Neuronal stem cell (in vitro differentiated cells): ENCODE results near the gene REELD1.

Experiments
- DNase-seq: peaks from one replicate; pipeline ENCODE4 v3.0.0-alpha.2; 2013; ENCODE audit warnings: low spot score
- H2AFZ ChIP-seq: one replicate; pipeline ENCODE4 v1.6.1; 2013; ENCODE audit warnings: mild to moderate bottlenecking, low read length, inconsistent platforms
- H2AK5ac ChIP-seq: 2 replicates; pipeline ENCODE4 v1.6.1; 2013; ENCODE audit warnings: low read depth, mild to moderate bottlenecking, inconsistent platforms, low read length, moderate library complexity, mixed read lengths
- H2BK120ac ChIP-seq: 2 replicates; pipeline ENCODE4 v1.6.1; 2013; ENCODE audit warnings: low read depth, mild to moderate bottlenecking, inconsistent platforms, low read length, moderate library complexity, mixed read lengths
- H2BK12ac ChIP-seq: one replicate; pipeline ENCODE4 v1.6.1; 2013; ENCODE audit warnings: low read length, inconsistent platforms
- H2BK15ac ChIP-seq: 2 replicates; pipeline ENCODE4 v1.6.1; 2013; ENCODE audit warnings: mild to moderate bottlenecking, low read length, inconsistent platforms, mixed read lengths
- H2BK5ac ChIP-seq: one replicate; pipeline ENCODE4 v1.6.1; 2013; ENCODE audit warnings: inconsistent platforms, mild to moderate bottlenecking, low read length, moderate library complexity
- H3K14ac ChIP-seq: one replicate; pipeline ENCODE4 v1.6.1; 2013; ENCODE audit warnings: low read length, inconsistent platforms
- H3K18ac ChIP-seq: 2 replicates; pipeline ENCODE4 v1.6.1; 2013; ENCODE audit warnings: low read length, inconsistent platforms
- H3K23ac ChIP-seq: 2 replicates; pipeline ENCODE4 v1.6.1; 2013; ENCODE audit warnings: low read depth, mild to moderate bottlenecking, mixed read lengths, low read length, inconsistent platforms; ENCODE audit not compliant: poor library complexity
- H3K27ac ChIP-seq: replicated peaks from 3 replicates; pipeline ENCODE4 v1.5.1; 2013; ENCODE audit warnings: low read length, inconsistent platforms
- H3K27me3 ChIP-seq, 3 experiments: 2 replicates each; pipeline ENCODE4 v1.6.1; 2013; ENCODE audit warnings: low read length in 3 of 3, mild to moderate bottlenecking in 2 of 3, inconsistent platforms in 1 of 3, low read depth in 1 of 3, mixed read lengths in 1 of 3, moderate library complexity in 1 of 3; ENCODE audit not compliant: control insufficient read depth in 3 of 3, insufficient read depth in 3 of 3
- H3K36me3 ChIP-seq, 2 donors: replicated peaks in 1 of 2; 2 replicates each; pipeline ENCODE4 v1.6.1; 2013; ENCODE audit warnings: low read length in 2 of 2; ENCODE audit not compliant: control insufficient read depth in 2 of 2, insufficient read depth in 2 of 2
- H3K4ac ChIP-seq: 2 replicates; pipeline ENCODE4 v1.6.1; 2013; ENCODE audit warnings: inconsistent platforms, mild to moderate bottlenecking, low read length, moderate library complexity
- H3K4me1 ChIP-seq, 2 donors: 1 replicate in 1 of 2; 2 replicates in 1 of 2; pipeline ENCODE4 v1.6.1; 2013; ENCODE audit warnings: low read length in 2 of 2, low read depth in 1 of 2; ENCODE audit not compliant: control insufficient read depth in 2 of 2, insufficient read depth in 1 of 2
- H3K4me2 ChIP-seq: one replicate; pipeline ENCODE4 v1.6.1; 2013; ENCODE audit warnings: mild to moderate bottlenecking, low read length, inconsistent platforms; ENCODE audit not compliant: insufficient read depth, poor library complexity, severe bottlenecking
- H3K4me3 ChIP-seq, 2 donors: 2 replicates each; pipeline ENCODE4 v1.5.1; 2013; ENCODE audit warnings: low read length in 2 of 2, mild to moderate bottlenecking in 2 of 2, inconsistent platforms in 1 of 2, moderate library complexity in 1 of 2
- H3K79me1 ChIP-seq: one replicate; pipeline ENCODE4 v1.6.1; 2013; ENCODE audit warnings: low read depth, mild to moderate bottlenecking, inconsistent platforms, low read length, moderate library complexity
- H3K9ac ChIP-seq: one replicate; pipeline ENCODE4 v1.6.1; 2013; ENCODE audit warnings: mild to moderate bottlenecking, low read depth, low read length, inconsistent platforms; ENCODE audit not compliant: poor library complexity
- H3K9me3 ChIP-seq, 2 donors: replicated peaks in 1 of 2; 2 replicates each; pipeline versions ENCODE3 to v1.6.1; 2013; ENCODE audit warnings: low read length in 2 of 2, mild to moderate bottlenecking in 2 of 2, inconsistent platforms in 1 of 2, low read depth in 1 of 2, mixed read lengths in 1 of 2, moderate library complexity in 1 of 2; ENCODE audit not compliant: control insufficient read depth in 2 of 2, insufficient read depth in 1 of 2
- H4K8ac ChIP-seq: one replicate; pipeline ENCODE4 v1.6.1; 2013; ENCODE audit warnings: low read depth, mild to moderate bottlenecking, inconsistent platforms, low read length, moderate library complexity
- H4K91ac ChIP-seq: one replicate; pipeline ENCODE4 v1.6.1; 2013; ENCODE audit warnings: low read length, low read depth, mild to moderate bottlenecking, inconsistent platforms; ENCODE audit not compliant: poor library complexity
- WGBS, 2 donors: extraction: QIAGEN DNeasy Blood & Tissue Kit; methylation state at CpG; one replicate each; pipeline ENCODE4 v1.1.7; 2013; ENCODE audit warnings: missing lambda C conversion rate in 2 of 2, mixed read lengths in 1 of 2; ENCODE audit not compliant: insufficient read length in 2 of 2, insufficient replicate concordance in 1 of 2; ENCODE audit errors: extremely low coverage in 2 of 2; 5-methylcytosine and 5-hydroxymethylcytosine counted together

Gene REELD1

GRCh38 chr4:146202665-146203064, 11.7 kb upstream of the REELD1 start:
- H3K79me1 ChIP-seq: no peaks in the 10 kb centered on the region
- no peak overlapping the region for H2BK120ac ChIP-seq

GRCh38 chr4:146207410-146207809, 6.9 kb upstream of the REELD1 start:
- H3K27ac ChIP-seq: no peak overlapping the region
- no peaks in the 10 kb centered on the region for H3K4me1 ChIP-seq
- H2AFZ ChIP-seq: no peak overlapping the region
- no peak overlapping the region for H4K91ac ChIP-seq
- no CpG with 5 or more reads among the region's 5 CpGs for WGBS, 2 donors
- no peaks in the 10 kb centered on the region for H3K27me3 ChIP-seq
- no peak overlapping the region for H2AK5ac ChIP-seq
- no peak for DNase-seq
- no peak overlapping the region for H2BK15ac ChIP-seq
- no peak overlapping the region for H2BK12ac ChIP-seq
- H3K4ac ChIP-seq: no peak overlapping the region
- H3K9ac ChIP-seq: no peak overlapping the region
- H3K36me3 ChIP-seq: no peaks in the 10 kb centered on the region
- H2BK120ac ChIP-seq: no peak overlapping the region
- H3K18ac ChIP-seq: no peak overlapping the region
- H3K23ac ChIP-seq: no peak overlapping the region
- H3K9me3 ChIP-seq: peaks cover 0 to 2% of the 10 kb centered on the region in 2 donors
- H3K14ac ChIP-seq: no peak overlapping the region
- H3K4me3 ChIP-seq: no peak overlapping the region
- no peak overlapping the region for H2BK5ac ChIP-seq
- no peaks in the 10 kb centered on the region for H3K79me1 ChIP-seq
- H4K8ac ChIP-seq: no peak overlapping the region
- H3K4me2 ChIP-seq: no peak overlapping the region

More at GRCh38 chr4:146202665-146203064, 11.7 kb upstream of the REELD1 start:
- Histone ChIP-seq H3K4me1 (no peaks in the 10 kb centered on the region), H2AFZ (no peak overlapping the region), H4K8ac (no peak overlapping the region), H3K23ac (no peak overlapping the region), H3K27ac (no peak overlapping the region), H3K4me3 (no peak overlapping the region), H3K4ac (no peak overlapping the region), H2BK12ac (no peak overlapping the region), H3K18ac (no peak overlapping the region), H4K91ac (no peak overlapping the region), H3K14ac (no peak overlapping the region), H2BK15ac (no peak overlapping the region), H3K36me3 (no peaks in the 10 kb centered on the region), H3K9ac (no peak overlapping the region), H3K9me3 (peaks cover 0 to 2% of the 10 kb centered on the region in 2 donors), H3K4me2 (no peak overlapping the region), H2AK5ac (no peak overlapping the region), H2BK5ac (no peak overlapping the region), H3K27me3 (no peaks in the 10 kb centered on the region)
- no CpG with 5 or more reads among the region's 2 CpGs for WGBS, 2 donors
- no peak for DNase-seq

GRCh38 chr4:146210890-146211289, 3.4 kb upstream of the REELD1 start:
- Histone ChIP-seq H3K4ac (no peak overlapping the region), H3K4me2 (no peak overlapping the region), H3K36me3 (no peaks in the 10 kb centered on the region), H3K14ac (no peak overlapping the region), H4K8ac (no peak overlapping the region), H3K18ac (no peak overlapping the region), H2BK12ac (no peak overlapping the region), H2AFZ (no peak overlapping the region), H4K91ac (no peak overlapping the region), H3K4me3 (no peak overlapping the region), H3K9ac (no peak overlapping the region), H3K27ac (no peak overlapping the region), H3K23ac (no peak overlapping the region), H2BK15ac (no peak overlapping the region), H3K79me1 (no peaks in the 10 kb centered on the region), H2AK5ac (no peak overlapping the region), H2BK5ac (no peak overlapping the region), H3K27me3 (peaks cover 0 to 3% (median 0%) of the 10 kb centered on the region in 3 experiments), H3K4me1 (no peaks in the 10 kb centered on the region), H2BK120ac (no peak overlapping the region), H3K9me3 (peaks cover 0 to 2% of the 10 kb centered on the region in 2 donors)
- no peak for DNase-seq
- no CpG with 5 or more reads among the region's 2 CpGs for WGBS, 2 donors

- no peak overlapping the region for H2AFZ ChIP-seq
- peaks cover 0 to 3% (median 0%) of the 10 kb centered on the region in 3 experiments for H3K27me3 ChIP-seq
- no peak overlapping the region for H2BK12ac ChIP-seq
- H3K18ac ChIP-seq: no peak overlapping the region
- H3K36me3 ChIP-seq: no peaks in the 10 kb centered on the region
- H3K4me1 ChIP-seq: no peaks in the 10 kb centered on the region
- H3K9me3 ChIP-seq: peaks cover 0 to 2% of the 10 kb centered on the region in 2 donors
- H3K79me1 ChIP-seq: no peaks in the 10 kb centered on the region
- no peak overlapping the region for H3K4me2 ChIP-seq
- no peak overlapping the region for H3K27ac ChIP-seq
- no peak for DNase-seq
- no peak overlapping the region for H4K91ac ChIP-seq
- WGBS, 2 donors: no CpG with 5 or more reads among the region's 7 CpGs
- H3K23ac ChIP-seq: no peak overlapping the region
- H4K8ac ChIP-seq: no peak overlapping the region
- H3K4ac ChIP-seq: no peak overlapping the region
- H2BK15ac ChIP-seq: no peak overlapping the region
- no peak overlapping the region for H3K4me3 ChIP-seq
- H3K9ac ChIP-seq: no peak overlapping the region
- H3K14ac ChIP-seq: no peak overlapping the region
- H2AK5ac ChIP-seq: no peak overlapping the region
- H2BK120ac ChIP-seq: no peak overlapping the region
- no peak overlapping the region for H2BK5ac ChIP-seq
Observed at GRCh38 chr4:146211440-146211839, 2.9 kb upstream of the REELD1 start.
